Stimulated activated CD4-positive, alpha-beta T cell treated with anti-CD3 and anti-CD28 coated beads, Interleukin-12 subunit alpha, Interleukin-12 subunit beta, amount 100 ng/mL, for 24 hours (primary cell): ENCODE results near the gene LPCAT1.

Experiments used
- DNase-seq, 2 experiments: peaks; one replicate each; pipeline ENCODE4 v3.0.0-alpha.2; 2020; ENCODE audit warnings: low read depth in 2 of 2

LPCAT1 gene

GRCh38 chr5:1444361-1445189, 79.2 kb downstream of the LPCAT1 start:
- DNase-seq, result no peak

DNA sequence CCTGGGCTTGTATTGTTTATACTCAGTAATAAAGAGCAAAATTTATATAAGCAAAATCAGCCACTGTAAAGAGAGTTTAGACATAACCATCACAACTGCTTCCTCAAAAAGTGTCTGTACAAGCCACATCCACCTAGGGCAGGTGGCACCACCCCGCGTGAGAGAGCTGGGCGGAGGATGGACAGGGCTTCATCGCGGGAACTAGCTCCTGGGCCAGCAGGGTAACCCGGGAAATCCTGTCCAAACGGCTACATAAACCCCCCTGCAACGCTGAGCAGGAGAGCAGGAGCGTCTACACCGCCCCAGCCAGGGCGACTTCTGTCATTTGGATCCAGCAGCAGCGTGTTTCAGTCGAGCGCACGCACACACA, 79.8 kb downstream of the LPCAT1 start:
- DNase-seq, result no peak

GRCh38 chr5:1443171-1443570, 80.6 kb downstream of the LPCAT1 start:
- no peak for DNase-seq

GRCh38 chr5:1442222-1443145, 81.3 kb downstream of the LPCAT1 start:
- DNase-seq, result no peak

- DNase-seq, result no peak
Measured at GRCh38 chr5:1441166-1441865, 82.4 kb downstream of the LPCAT1 start.

DNA sequence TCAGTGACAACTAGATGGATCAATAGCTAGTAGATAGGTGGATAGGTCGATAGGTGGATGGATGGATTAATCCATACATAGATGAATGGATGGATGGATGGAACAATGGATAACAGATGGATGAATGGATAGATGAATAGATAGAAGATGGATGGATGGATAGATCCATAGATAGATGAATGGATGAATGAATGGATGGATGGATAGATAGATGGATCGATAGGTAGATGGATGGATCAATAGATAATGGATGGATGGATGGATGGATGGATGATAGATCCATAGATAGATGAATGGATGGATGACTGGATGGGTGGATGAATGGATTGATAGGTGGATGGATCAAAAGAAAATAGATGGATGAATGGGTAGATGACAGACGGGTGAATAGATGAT, 83.7 kb downstream of the LPCAT1 start:
- no peak for DNase-seq

GRCh38 chr5:1439388-1440097, 84.2 kb downstream of the LPCAT1 start:
- no peak for DNase-seq

GRCh38 chr5:1438871-1439270, 84.9 kb downstream of the LPCAT1 start:
- DNase-seq, result no peak

DNA sequence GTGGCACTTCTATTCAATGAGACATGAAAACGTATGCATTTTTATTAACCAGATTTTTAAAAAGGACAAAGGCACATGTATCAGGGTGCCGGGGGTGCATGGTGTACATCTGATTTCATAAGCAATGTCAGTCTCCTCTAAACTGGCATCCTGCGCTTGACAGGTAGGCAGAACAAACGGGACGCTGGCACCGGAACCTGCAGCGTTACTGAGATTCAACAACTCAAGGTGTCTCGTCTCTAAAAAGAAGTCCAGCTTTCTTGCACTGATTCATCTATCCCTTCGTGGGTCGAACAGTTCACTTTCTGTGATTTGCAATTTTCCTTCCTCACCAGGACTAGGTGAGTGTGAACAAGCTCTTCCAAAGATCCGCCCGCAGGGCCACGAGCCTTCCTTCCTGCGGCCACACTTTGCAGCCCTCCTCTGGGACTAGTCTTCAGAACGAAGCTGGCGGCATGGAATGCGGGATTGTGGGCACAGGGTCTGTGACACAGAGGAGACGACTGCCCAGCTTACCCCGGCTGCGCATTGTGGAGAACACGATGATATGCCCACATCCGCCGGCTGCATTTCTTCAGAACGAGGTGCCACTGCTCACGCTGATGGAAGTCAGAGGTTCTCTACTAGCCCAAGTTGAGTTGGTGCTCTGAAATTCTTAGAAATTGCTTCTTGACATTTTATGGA, 85.7 kb downstream of the LPCAT1 start:
- no peak for DNase-seq

DNA sequence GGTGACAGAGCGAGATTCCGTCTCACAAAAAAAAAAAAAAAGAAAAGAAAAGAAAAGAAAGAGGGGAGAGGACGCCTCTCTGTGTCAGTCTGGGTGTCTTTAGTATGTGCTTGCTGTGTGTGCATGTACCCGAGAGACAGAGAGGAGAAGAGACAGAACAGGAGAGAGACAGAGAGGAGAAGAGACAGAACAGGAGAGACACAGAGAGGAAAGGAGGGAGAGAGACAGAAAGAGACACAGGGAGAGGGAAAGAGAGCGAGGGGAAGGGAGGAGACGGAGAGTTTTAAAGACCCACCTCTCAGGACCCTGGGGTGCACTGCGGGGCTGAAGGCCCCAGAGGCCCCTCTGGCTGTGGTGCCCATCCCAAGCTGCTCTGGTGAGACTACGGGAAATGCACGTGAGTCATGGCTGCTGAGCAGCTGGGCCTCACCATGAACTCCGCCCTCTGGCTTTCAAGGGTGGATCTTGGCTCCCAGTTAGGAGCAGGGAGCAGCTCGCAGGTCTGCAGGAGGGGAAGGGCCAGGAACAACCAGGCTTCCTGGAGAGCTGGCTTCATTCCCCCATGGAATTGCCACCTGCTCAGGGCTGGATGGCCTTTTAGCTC, 86.4 kb downstream of the LPCAT1 start:
- no peak for DNase-seq

DNA sequence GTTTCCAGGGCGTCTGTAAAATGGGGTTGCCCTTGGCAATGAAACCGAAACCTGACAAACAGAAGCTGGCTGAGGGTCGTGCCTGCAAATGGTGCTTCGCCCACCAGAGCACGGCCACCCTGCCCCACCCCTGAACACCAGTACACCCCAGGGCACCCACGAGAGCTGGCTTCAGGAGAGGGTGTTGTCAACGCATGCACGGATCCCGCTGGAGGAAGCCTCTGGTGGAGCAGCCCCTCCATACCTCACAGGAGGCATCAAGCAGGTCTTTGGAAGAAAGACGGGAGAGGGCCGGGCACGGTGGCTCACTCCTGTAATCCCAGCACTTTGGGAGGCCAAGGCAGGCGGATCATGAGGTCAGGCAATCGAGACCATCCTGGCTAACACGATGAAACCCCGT, 87.1 kb downstream of the LPCAT1 start:
- no peak for DNase-seq

DNA sequence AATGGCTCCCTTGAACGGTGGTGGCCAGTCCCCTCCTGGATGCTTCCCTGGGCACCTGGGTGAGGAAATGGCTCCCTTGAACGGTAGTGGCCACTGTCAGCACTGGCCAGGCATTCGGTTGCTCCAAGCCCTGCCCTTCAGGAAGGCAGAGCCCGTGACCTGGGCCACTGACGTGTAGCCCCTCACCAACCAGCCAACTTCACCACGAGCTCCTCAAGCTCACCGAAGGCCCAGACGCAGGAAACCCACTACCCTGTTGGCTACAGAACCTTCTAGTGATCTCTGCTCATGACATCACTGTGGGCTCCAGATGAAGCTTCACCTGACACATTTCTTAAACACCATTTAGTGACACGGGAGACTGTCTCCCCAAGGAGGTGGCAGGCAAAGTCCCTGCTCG, 87.7 kb downstream of the LPCAT1 start:
- DNase-seq, result no peak

DNA sequence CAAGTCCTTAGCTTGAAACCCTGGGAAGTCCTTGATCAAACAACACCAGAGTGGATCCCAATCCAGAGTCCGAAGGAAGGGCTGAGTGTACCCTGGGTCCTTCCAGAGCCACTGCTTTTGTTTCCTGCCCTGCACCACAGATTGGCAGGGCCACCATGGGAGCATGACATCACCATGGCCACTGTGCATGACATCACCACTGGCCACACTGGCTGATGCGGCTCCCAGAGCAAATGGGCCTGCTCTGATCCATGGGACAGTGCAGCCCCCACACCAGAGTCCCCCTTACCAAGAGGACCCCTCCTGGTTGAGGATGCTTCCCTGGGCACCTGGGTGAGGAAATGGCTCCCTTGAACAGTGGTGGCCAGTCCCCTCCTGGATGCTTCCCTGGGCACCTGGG, 88.4 kb downstream of the LPCAT1 start:
- no peak for DNase-seq

DNA sequence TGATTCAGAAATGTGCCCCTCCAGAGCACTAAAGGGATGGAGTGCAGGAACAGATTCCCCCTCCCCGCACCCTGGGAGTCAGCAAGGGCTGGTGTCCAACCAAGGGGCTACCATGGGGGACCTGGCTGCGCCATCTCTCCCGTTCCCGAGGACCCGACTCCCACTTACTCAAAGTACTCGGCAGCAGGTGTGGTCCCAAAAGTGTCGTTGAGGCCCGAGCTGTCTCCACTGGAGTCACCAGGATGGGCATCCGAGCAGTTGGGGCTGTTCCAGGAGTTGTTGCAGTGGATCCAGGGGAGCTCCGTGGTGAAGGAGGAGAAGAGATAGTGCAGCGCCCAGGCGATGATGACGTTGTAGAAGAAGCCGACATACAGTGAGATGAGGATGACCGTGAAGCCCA, 91.5 kb downstream of the LPCAT1 start:
- DNase-seq, result no peak

GRCh38 chr5:1431896-1432295, 91.9 kb downstream of the LPCAT1 start:
- DNase-seq, result no peak

GRCh38 chr5:1431021-1431811, 92.5 kb downstream of the LPCAT1 start:
- DNase-seq, result no peak

- DNase-seq, result no peak
Measured at GRCh38 chr5:1430121-1430795, 93.5 kb downstream of the LPCAT1 start.

GRCh38 chr5:1429496-1429895, 94.3 kb downstream of the LPCAT1 start:
- no peak for DNase-seq

GRCh38 chr5:1429066-1429465, 94.7 kb downstream of the LPCAT1 start:
- no peak for DNase-seq
